Chondrocyte (in vitro differentiated cells): ENCODE results near the gene LIPE. TPM values are rescaled to one million over a fixed set of nuclear protein-coding genes. Genes with fewer than 3 reads are reported as not detected.

Source experiments
- DNase-seq: peaks from one replicate; pipeline ENCODE4 v3.0.0; 2021; ENCODE audit warnings: mixed read lengths, low spot score
- H3K27ac Mint-ChIP-seq: one replicate; pipeline ENCODE4 v1.8.0; 2021; ENCODE audit warnings: mild to moderate bottlenecking, moderate library complexity, mixed read lengths; ENCODE audit not compliant: unreplicated experiment
- H3K27me3 Mint-ChIP-seq: 2 replicates; pipeline ENCODE4 v1.8.0; 2021; ENCODE audit warnings: low read depth, mixed read lengths
- H3K36me3 Mint-ChIP-seq: 2 replicates; pipeline ENCODE4 v1.8.0; 2021; ENCODE audit warnings: low read depth, mixed read lengths
- H3K4me1 Mint-ChIP-seq: 2 replicates; pipeline ENCODE4 v1.8.0; 2021; ENCODE audit warnings: low read depth, mild to moderate bottlenecking, mixed read lengths
- H3K4me3 Mint-ChIP-seq: one replicate; pipeline ENCODE4 v1.8.0; 2021; ENCODE audit warnings: mild to moderate bottlenecking, moderate library complexity, mixed read lengths; ENCODE audit not compliant: unreplicated experiment
- H3K9me3 Mint-ChIP-seq: 2 replicates; pipeline ENCODE4 v1.8.0; 2021; ENCODE audit warnings: low read depth, mixed read lengths
- total RNA-seq: library from RNA; stranded (reverse); gene quantifications from 3 replicates; pipeline ENCODE4 v1.2.1, GENCODE V29; 2021
- TF ChIP-seq, protein P1 (sequence below): fragments of 200-600 bp; sonication (generic); IDR thresholded peaks from 2 replicates; pipeline ENCODE4 v1.5.0; 2021; ENCODE audit warnings: antibody characterized with exemption, mild to moderate bottlenecking, moderate library complexity

The LIPE gene
- total RNA-seq, 1 donor from 2014 or later, result 3.9 TPM

DNA sequence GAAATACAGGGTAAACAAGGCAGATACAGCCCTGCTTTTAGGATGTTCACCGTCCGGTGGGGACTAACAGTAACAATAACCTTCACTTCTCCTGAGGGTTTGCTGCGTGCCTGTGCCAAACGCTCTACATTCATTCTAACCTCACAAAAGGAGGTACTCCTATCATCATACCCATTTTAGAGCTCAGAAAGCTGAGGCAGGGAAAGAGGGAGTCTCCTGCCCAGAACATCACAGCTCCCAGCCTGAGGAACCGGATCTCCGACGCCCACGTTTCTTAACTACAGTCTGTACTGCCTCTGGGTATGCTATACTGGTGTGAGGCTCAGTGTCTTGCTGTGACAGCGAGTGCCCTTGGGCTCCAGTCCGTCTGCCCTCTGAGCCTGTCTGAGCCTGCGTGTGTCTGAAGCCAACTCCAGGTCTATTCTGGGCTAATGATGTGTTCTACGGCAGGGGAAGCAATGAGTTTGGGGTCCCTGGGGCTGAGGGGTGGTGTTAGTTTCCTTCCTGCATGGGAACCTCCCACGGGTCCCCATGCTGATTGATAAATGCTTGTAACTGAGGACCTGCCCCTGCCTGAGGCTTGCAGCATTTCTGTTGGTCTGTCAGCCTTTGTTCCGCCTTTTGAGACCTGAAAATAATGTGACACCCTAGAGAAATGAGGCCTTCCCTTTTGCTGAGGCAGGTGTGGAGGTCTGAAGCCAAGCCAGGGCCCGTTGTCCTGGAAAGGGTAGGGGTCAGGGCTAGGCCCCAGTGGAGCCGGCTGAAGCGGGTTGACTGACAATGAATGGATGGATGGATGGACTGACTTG, 4.9 kb downstream of the LIPE start:
- Mint-ChIP-seq H3K9me3 (no peaks in the 10 kb centered on the region), H3K27me3 (no peaks in the 10 kb centered on the region), H3K36me3 (no peaks in the 10 kb centered on the region), H3K27ac (no peak overlapping the region), H3K4me3 (peak overlapping the region; percentile 83), H3K4me1 (peaks cover 18% of the 10 kb centered on the region)
- TF ChIP-seq, protein P1, sequence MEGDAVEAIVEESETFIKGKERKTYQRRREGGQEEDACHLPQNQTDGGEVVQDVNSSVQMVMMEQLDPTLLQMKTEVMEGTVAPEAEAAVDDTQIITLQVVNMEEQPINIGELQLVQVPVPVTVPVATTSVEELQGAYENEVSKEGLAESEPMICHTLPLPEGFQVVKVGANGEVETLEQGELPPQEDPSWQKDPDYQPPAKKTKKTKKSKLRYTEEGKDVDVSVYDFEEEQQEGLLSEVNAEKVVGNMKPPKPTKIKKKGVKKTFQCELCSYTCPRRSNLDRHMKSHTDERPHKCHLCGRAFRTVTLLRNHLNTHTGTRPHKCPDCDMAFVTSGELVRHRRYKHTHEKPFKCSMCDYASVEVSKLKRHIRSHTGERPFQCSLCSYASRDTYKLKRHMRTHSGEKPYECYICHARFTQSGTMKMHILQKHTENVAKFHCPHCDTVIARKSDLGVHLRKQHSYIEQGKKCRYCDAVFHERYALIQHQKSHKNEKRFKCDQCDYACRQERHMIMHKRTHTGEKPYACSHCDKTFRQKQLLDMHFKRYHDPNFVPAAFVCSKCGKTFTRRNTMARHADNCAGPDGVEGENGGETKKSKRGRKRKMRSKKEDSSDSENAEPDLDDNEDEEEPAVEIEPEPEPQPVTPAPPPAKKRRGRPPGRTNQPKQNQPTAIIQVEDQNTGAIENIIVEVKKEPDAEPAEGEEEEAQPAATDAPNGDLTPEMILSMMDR, result no peak
- DNase-seq, result no peak

- no peaks in the 10 kb centered on the region for H3K27me3 Mint-ChIP-seq
Observed at GRCh38 chr19:42421591-42422031, 5.6 kb downstream of the LIPE start.

DNA sequence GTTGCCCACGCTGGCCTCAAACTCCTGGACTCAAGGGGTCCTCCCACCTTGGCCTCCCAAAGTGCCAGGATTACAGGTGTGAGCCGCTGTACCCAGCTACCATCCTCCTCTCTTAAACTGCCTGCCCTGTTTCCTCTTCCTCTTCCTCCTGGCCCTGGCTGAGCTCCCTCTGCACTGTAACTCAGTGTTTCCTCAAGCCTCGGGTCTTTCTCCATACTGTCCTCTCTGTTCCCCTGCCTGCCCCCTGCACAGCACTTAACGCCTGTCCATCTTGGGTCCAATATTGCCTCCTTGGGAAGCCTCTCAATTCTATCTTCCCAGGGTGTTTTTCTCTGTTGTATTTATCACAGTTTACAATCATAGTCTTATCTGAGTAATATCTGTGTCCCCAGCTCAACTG, 6.1 kb downstream of the LIPE start:
- Mint-ChIP-seq H3K36me3 (no peaks in the 10 kb centered on the region), H3K4me3 (no peak overlapping the region), H3K27ac (no peak overlapping the region), H3K9me3 (no peaks in the 10 kb centered on the region), H3K27me3 (no peaks in the 10 kb centered on the region), H3K4me1 (peaks cover 18% of the 10 kb centered on the region)
- TF ChIP-seq, protein P1, result no peak
- peak; percentile 37 for DNase-seq

More at GRCh38 chr19:42421591-42422031, 5.6 kb downstream of the LIPE start:
- DNase-seq, result no peak
- Mint-ChIP-seq H3K27ac (no peak overlapping the region), H3K9me3 (no peaks in the 10 kb centered on the region), H3K4me1 (peaks cover 18% of the 10 kb centered on the region), H3K36me3 (no peaks in the 10 kb centered on the region), H3K4me3 (no peak overlapping the region)
- TF ChIP-seq, protein P1, result no peak

DNA sequence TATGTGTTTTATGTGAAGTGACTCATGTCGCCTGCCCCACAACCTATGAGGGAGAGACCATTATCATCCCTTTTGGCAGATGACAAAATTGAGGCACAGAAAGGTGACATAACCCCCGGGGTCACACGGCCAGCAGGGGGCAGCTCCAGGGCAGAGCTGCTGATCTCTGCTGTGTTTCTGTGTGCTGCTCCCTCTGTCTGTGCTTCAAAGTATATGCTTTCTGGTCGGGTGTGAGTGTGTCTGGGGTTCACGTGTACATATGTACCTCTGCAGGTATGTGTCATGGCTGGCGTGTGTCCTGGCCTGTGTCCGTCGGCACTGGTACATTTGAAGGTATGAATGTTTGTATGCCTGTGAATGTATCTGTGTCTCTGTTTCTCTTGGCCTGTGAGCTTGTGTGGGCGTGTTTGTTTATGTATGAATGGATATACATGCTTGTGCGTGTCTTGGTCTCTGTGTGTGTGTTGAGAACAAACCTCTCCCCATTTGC, 7.1 kb downstream of the LIPE start:
- DNase-seq, result peak; percentile 29
- no peaks in the 10 kb centered on the region for H3K27me3 Mint-ChIP-seq
- no peak overlapping the region for H3K4me3 Mint-ChIP-seq
- peaks cover 18% of the 10 kb centered on the region for H3K4me1 Mint-ChIP-seq
- no peak overlapping the region for H3K27ac Mint-ChIP-seq
- H3K36me3 Mint-ChIP-seq, result no peaks in the 10 kb centered on the region
- TF ChIP-seq, protein P1, result peak; percentile 67
- H3K9me3 Mint-ChIP-seq, result no peaks in the 10 kb centered on the region

GRCh38 chr19:42419309-42419708, 7.9 kb downstream of the LIPE start:
- no peak overlapping the region for H3K27ac Mint-ChIP-seq
- H3K4me1 Mint-ChIP-seq, result peaks cover 18% of the 10 kb centered on the region
- no peaks in the 10 kb centered on the region for H3K27me3 Mint-ChIP-seq
- TF ChIP-seq, protein P1, result no peak
- no peak overlapping the region for H3K4me3 Mint-ChIP-seq
- DNase-seq, result peak; percentile 66
- no peaks in the 10 kb centered on the region for H3K9me3 Mint-ChIP-seq
- H3K36me3 Mint-ChIP-seq, result no peaks in the 10 kb centered on the region
